SK-N-SH (cell line): ENCODE results near the gene CUL1. TPM values are rescaled to one million over a fixed set of nuclear protein-coding genes. Genes with fewer than 3 reads are reported as not detected.

Experiments
- CTCF ChIA-PET: fragments of 300-600, 350-600 bp; formaldehyde crosslinking; extraction: SDS; loops from one replicate; lab custom pipeline; 2021; lab: Yijun Ruan, JAX
- POLR2A ChIA-PET: fragments of 350-600 bp; sonication (Branson Sonifier 250); formaldehyde crosslinking; extraction: SDS; loops from one replicate; lab custom pipeline; 2020; ENCODE audit warnings: antibody characterized with exemption, inconsistent platforms; lab: Yijun Ruan, JAX
- DNase-seq: peaks from one replicate; pipeline ENCODE4 v3.0.0; 2012
- H2AFZ ChIP-seq: fragments of 200-600 bp; sonication (generic); 2 replicates; pipeline ENCODE4 v1.8.1; 2016; ENCODE audit warnings: antibody characterized with exemption, mild to moderate bottlenecking, low read depth
- H3F3A ChIP-seq: fragments of 200-600 bp; sonication (generic); replicated peaks from 2 replicates; pipeline ENCODE3; 2016; ENCODE audit warnings: antibody characterized with exemption, mild to moderate bottlenecking; ENCODE audit not compliant: insufficient read depth
- H3K27ac ChIP-seq, 2 experiments: fragments of 200-500 bp in 1 of 2; fragments of 200-600 bp in 1 of 2; sonication (Bioruptor generic) in 1 of 2; sonication (generic), shearing (Covaris generic) in 1 of 2; 2 replicates each; pipeline versions ENCODE4 v1.5.1 to v1.6.1; 2014 to 2016; ENCODE audit warnings: low read depth in 2 of 2, inconsistent platforms in 1 of 2, low read length in 1 of 2, mild to moderate bottlenecking in 1 of 2, mixed read lengths in 1 of 2
- H3K27me3 ChIP-seq: fragments of 200-600 bp; sonication (generic), shearing (Covaris generic); 2 replicates; pipeline ENCODE4 v1.6.1; 2016; ENCODE audit warnings: mixed run types; ENCODE audit not compliant: insufficient read depth
- H3K36me3 ChIP-seq, 2 experiments: fragments of 200-500 bp in 1 of 2; fragments of 200-600 bp in 1 of 2; sonication (Bioruptor generic) in 1 of 2; sonication (generic) in 1 of 2; replicated peaks in 1 of 2; 2 replicates each; pipeline versions ENCODE3 to v1.5.1; 2014 to 2016; ENCODE audit warnings: low read length in 1 of 2, mild to moderate bottlenecking in 1 of 2; ENCODE audit not compliant: insufficient read depth in 2 of 2, control insufficient read depth in 1 of 2
- H3K4me1 ChIP-seq, 2 experiments: fragments of 200-500 bp in 1 of 2; fragments of 200-600 bp in 1 of 2; sonication (Bioruptor generic) in 1 of 2; sonication (generic), shearing (Covaris generic) in 1 of 2; 2 replicates each; pipeline versions ENCODE4 v1.5.1 to v1.6.1; 2014 to 2016; ENCODE audit warnings: low read depth in 1 of 2, low read length in 1 of 2, mixed run types in 1 of 2; ENCODE audit not compliant: insufficient read depth in 2 of 2, control insufficient read depth in 1 of 2
- H3K4me2 ChIP-seq: fragments of 200-600 bp; sonication (generic), shearing (Covaris generic); 2 replicates; pipeline ENCODE4 v1.6.1; 2017; ENCODE audit warnings: mixed run types
- H3K4me3 ChIP-seq, 2 experiments: fragments of 200-500 bp in 1 of 2; fragments of 200-600 bp in 1 of 2; sonication (Bioruptor generic) in 1 of 2; sonication (generic), shearing (Covaris generic) in 1 of 2; 2 replicates each; pipeline versions ENCODE4 v1.5.1 to v1.8.1; 2014 to 2016; ENCODE audit warnings: low read depth in 2 of 2, inconsistent platforms in 1 of 2, low read length in 1 of 2, mild to moderate bottlenecking in 1 of 2, mixed read lengths in 1 of 2, moderate library complexity in 1 of 2
- H3K79me2 ChIP-seq: fragments of 200-600 bp; sonication (generic); 2 replicates; pipeline ENCODE4 v1.8.1; 2017; ENCODE audit warnings: mild to moderate bottlenecking; ENCODE audit not compliant: insufficient read depth
- H3K9ac ChIP-seq: fragments of 200-600 bp; sonication (generic); 2 replicates; pipeline ENCODE4 v1.6.1; 2017; ENCODE audit warnings: mixed run types
- H3K9me2 ChIP-seq: fragments of 200-600 bp; sonication (generic); 2 replicates; pipeline ENCODE4 v1.6.1; 2017; ENCODE audit warnings: mixed run types
- H3K9me3 ChIP-seq: fragments of 200-600 bp; sonication (generic); 2 replicates; pipeline ENCODE4 v1.6.1; 2017; ENCODE audit warnings: mixed run types, mild to moderate bottlenecking, moderate library complexity
- H4K20me1 ChIP-seq: fragments of 200-600 bp; sonication (generic); 2 replicates; pipeline ENCODE4 v1.6.1; 2017; ENCODE audit warnings: mild to moderate bottlenecking, mixed run types; ENCODE audit not compliant: insufficient read depth
- EP300 ChIP-seq, 2 experiments: IDR thresholded peaks; 2 replicates each; pipeline versions ENCODE4 v1.4.0 to v1.6.1; 2012; ENCODE audit warnings: borderline replicate concordance in 1 of 2, low read depth in 1 of 2, low read length in 1 of 2
- FOXM1 ChIP-seq: IDR thresholded peaks from 2 replicates; pipeline ENCODE4 v1.4.0; 2012; ENCODE audit warnings: low read depth, mild to moderate bottlenecking
- GABPA ChIP-seq: IDR thresholded peaks from 2 replicates; pipeline ENCODE4 v1.4.0; 2012; ENCODE audit warnings: low read depth, mild to moderate bottlenecking
- GATA2 ChIP-seq: sonication (generic); formaldehyde crosslinking; IDR thresholded peaks from 2 replicates; pipeline ENCODE4 v1.5.0; 2020; ENCODE audit warnings: mild to moderate bottlenecking, missing genetic modification reagents
- IRF3 ChIP-seq: fragments of 150-350 bp; IDR thresholded peaks from 2 replicates; pipeline ENCODE4 v1.6.1; 2016; ENCODE audit warnings: mild to moderate bottlenecking, low read depth, low read length
- MAX ChIP-seq: IDR thresholded peaks from 2 replicates; pipeline ENCODE4 v1.4.0; 2012; ENCODE audit warnings: low read depth
- MEF2A ChIP-seq: IDR thresholded peaks from 2 replicates; pipeline ENCODE4 v1.4.0; 2012; ENCODE audit warnings: low read depth, borderline replicate concordance
- MXI1 ChIP-seq: IDR thresholded peaks from 2 replicates; pipeline ENCODE4 v1.6.1; 2012; ENCODE audit warnings: mild to moderate bottlenecking, low read depth, low read length, improper control_type of control experiment
- NRF1 ChIP-seq: IDR thresholded peaks from 2 replicates; pipeline ENCODE4 v1.6.1; 2012; ENCODE audit warnings: low read depth, mild to moderate bottlenecking, low read length
- RAD21 ChIP-seq: IDR thresholded peaks from 2 replicates; pipeline ENCODE4 v1.6.1; 2012; ENCODE audit warnings: mild to moderate bottlenecking, low read length
- RCOR1 ChIP-seq: fragments of 150-350 bp; IDR thresholded peaks from 2 replicates; pipeline ENCODE4 v1.6.1; 2017; ENCODE audit warnings: antibody characterized with exemption, low read length
- REST ChIP-seq: IDR thresholded peaks from 2 replicates; pipeline ENCODE4 v1.6.1; 2012; ENCODE audit warnings: mild to moderate bottlenecking, low read depth, low read length, moderate library complexity
- RFX5 ChIP-seq: IDR thresholded peaks from 2 replicates; pipeline ENCODE4 v1.6.1; 2012; ENCODE audit warnings: mild to moderate bottlenecking, improper control_type of control experiment, low read length
- SMC3 ChIP-seq: IDR thresholded peaks from 2 replicates; pipeline ENCODE4 v1.6.1; 2012; ENCODE audit warnings: low read depth, low read length, improper control_type of control experiment
- TAF1 ChIP-seq: IDR thresholded peaks from 2 replicates; pipeline ENCODE4 v1.6.1; 2012; ENCODE audit warnings: low read depth, mild to moderate bottlenecking, low read length, moderate library complexity, borderline replicate concordance
- ZBTB33 ChIP-seq: IDR thresholded peaks from 2 replicates; pipeline ENCODE4 v1.4.0; 2012; ENCODE audit warnings: low read depth, borderline replicate concordance
- WGBS: methylation state at CpG from one replicate; pipeline ENCODE4 v1.1.6; 2017; ENCODE audit warnings: low lambda C conversion rate; 5-methylcytosine and 5-hydroxymethylcytosine counted together
- polyA plus RNA-seq, 3 experiments: library from polyadenylated mRNA; depleted of rRNA; stranded (reverse); fragments of >200 nt; gene quantifications; 2 replicates each; pipeline ENCODE4 v1.2.3, GENCODE V29; 2012

Gene CUL1
- polyA plus RNA-seq, 1 of the 3 experiments (the other 2 are of a cell fraction) = 45.2 TPM

GRCh38 chr7:148803094-148803493 lies 104.4 kb downstream of the CUL1 start:
- H3K4me2 ChIP-seq = no peak overlapping the region
- H3K4me1 ChIP-seq = no peaks in the 10 kb centered on the region
- no peaks in the 10 kb centered on the region for H3K9me2 ChIP-seq
- H2AFZ ChIP-seq = no peak overlapping the region
- H3K9ac ChIP-seq = no peak overlapping the region
- H4K20me1 ChIP-seq = no peaks in the 10 kb centered on the region
- TF ChIP-seq EP300 (IDR thresholded peaks at IDR 0.05; ENCODE audit: borderline replicate concordance in 1 of 2, low read depth in 1 of 2, low read length in 1 of 2) = no peak
- no peak for TF ChIP-seq GABPA
- no peak for TF ChIP-seq NRF1
- no peak for TF ChIP-seq MXI1
- no peak for TF ChIP-seq IRF3
- no peak for TF ChIP-seq MAX
- TF ChIP-seq GATA2 (CRISPR knock-in tag) = no peak
- no peak for TF ChIP-seq FOXM1
- TF ChIP-seq ZBTB33 = no peak
- TF ChIP-seq REST = no peak
- no peak for TF ChIP-seq MEF2A
- TF ChIP-seq RCOR1 = no peak
- TF ChIP-seq TAF1 = no peak
- no peak for TF ChIP-seq SMC3
- no peak for TF ChIP-seq RFX5
- TF ChIP-seq RAD21 = no peak
- H3K9me3 ChIP-seq = no peaks in the 10 kb centered on the region
- no peak for DNase-seq
- H3K79me2 ChIP-seq = no peaks in the 10 kb centered on the region
- ChIA-PET CTCF (interaction anchor here (0.8 to 1.8 kb wide), 2 partner anchors 163 to 228 kb away, joined by 3 to 6 read pairs; no protein-coding TSS in a partner anchor), POLR2A (no interaction called here)
- H3F3A ChIP-seq = peaks cover 4% of the 10 kb centered on the region
- H3K36me3 ChIP-seq = peaks cover 42 to 66% of the 10 kb centered on the region in 2 experiments
- H3K27me3 ChIP-seq = no peaks in the 10 kb centered on the region
- no peak overlapping the region for H3K27ac ChIP-seq
- WGBS = 93% methylated on average over 5 of the region's 5 CpGs
- H3K4me3 ChIP-seq = no peak overlapping the region
